Activated CD8-positive, alpha-beta memory T cell treated with anti-CD3 and anti-CD28 coated beads, Interleukin-2, amount 50 U/mL, for 48 hours (primary cell): ENCODE results near the gene TFAP2A.

Experiments used
- DNase-seq: peaks from one replicate; pipeline ENCODE4 v3.0.0-alpha.2; 2020

The TFAP2A gene

DNA sequence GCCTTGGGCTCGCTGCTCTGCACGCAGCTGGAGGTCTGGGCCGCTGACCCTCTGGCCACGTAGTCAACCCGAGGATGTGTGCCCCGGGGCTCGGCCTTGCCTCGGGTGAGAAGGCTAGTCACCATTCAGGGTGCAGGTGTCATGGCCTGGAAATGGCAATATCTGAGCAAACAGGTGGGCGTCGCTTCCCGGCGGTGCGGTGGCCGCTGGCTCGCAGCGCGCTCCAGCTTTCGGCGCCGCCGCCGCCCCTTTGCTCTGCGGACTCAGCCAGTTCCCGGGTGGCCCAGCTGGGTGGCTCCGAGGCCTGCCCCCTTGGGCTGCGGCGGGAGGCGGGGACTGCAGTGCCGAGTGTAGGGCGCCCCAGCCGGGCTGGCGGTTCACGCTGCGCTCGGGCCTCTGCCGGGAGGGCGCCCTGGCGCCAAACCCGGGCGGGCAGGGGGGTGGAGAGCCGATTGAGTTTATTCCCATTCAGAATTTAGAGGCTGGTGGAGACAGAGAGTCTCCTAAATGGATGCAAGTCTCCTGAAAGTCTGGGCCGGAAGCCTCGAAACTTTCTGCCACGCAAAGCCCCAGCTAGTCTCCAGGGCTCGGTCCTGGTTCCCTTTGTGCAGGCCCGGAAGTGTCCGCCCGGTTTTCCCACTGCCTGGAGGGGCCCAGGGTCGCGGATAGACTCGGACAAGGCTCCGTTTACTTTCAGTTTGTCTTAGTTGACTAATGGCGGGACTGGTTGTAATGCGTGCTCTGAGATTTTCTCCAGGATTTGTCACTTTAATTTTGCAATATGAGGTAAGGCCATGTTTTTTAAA, 11.3 kb upstream of the TFAP2A start:
- no peak for DNase-seq

DNA sequence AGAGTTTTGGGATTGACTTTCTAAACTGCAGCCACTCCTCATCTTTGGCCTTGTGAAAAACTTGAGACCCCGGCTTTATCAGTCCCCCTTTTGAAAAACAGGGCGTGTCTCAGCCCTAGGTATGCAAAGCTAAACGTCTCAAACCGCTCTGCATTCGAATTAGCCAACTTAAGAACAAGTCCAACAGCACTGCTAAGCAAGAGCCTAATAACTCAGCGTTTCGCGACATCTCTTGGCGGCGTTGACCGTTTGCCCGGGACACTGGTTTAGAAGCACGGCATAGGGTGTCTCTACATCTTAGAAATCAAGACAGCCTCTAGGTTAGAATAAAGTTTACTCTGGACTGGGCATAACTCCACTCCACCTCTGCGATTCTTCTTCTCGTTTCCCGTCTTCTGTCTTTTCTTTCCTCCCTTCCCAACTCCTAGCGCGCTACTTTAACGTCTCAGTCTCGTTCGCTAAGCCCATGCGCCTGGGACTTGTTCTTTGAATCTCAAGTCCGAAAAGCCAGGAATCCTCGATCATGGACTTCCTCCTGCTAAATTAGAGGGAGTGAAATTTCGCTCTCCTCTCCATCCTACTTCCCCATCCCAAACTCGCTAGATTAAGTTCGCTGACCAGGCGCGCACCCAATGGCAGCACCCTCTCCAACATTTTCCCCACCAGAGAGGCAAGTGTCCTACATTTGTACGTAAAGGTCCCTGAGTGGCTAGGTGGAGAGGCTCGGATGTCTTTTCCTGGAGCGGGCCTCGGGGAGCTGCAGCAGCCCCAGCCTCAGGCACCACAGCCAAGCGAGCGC, 10.5 kb upstream of the TFAP2A start:
- DNase-seq, result no peak

DNA sequence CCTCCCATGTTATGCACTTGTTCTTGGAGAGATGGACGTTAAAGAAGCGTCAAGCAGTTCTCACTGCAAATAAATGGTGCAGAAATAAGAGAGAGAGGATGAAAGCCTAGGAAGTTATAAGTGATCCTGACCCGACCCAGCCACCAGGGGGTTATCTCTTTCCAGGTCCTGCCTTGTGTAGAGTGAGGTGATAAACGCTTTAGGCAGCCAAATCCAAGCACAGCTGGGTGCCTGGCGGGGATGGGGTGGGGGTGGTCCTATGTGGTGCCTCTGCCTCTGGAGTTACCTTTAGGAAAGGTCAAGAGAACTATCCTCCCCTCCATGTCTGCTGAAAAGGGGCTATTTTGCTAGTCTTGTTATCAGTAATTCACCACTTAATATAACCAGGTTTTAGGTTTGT, 9.2 kb upstream of the TFAP2A start:
- no peak for DNase-seq

DNA sequence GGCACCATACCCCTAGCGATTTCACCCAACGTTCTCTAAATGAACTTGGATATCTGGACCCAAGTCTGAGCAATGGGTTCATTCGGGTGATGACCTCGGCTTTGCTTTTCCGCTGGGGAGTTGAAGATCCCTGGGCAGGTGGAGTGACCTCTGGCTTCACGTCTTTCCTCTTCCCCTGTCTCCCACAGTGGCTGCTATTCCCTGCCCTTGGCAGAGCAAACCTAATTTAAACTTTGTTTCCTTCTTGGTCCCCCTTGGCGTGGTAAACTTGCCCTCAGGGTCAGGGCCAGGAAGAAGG, 7.8 kb upstream of the TFAP2A start:
- no peak for DNase-seq

DNA sequence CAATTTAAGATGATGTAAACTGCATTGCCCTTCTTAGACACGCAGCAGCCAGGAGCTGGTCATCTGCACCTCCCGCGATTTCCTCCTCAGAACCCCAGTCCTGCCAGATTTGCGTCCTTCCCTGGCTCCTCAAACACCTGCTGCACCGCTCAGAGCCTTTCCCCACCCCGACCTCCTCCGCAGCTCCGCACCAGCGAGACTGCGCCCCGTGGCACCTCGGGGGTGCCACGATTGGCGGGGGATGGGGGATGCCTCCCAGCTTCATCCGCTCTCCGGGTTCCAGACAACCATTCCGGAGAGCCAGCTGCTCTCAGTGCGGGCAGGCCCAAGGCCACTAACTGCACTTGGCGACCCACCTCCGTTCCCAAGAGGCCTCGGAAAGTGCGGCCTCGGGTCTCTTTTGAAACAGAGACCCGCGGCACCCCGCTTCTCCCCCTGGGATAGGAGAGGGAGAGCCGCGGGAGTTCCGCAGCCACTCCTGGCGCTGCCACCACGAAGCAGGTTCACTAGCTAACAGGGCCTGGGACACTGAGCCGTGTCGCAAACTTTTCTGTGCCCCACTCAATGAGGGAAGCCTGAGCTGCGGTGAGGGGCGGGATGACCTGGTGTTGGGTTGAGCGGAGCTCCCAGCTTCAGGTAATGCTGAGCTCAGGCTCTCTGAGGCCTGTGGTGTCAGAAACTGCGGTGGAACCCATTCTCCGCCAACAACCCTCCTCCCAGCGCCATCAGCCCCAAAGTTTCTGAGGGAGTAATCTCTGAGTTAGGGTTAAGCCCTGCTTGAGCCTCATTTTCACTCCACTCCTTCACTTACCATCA, 7.3 kb upstream of the TFAP2A start:
- DNase-seq, result no peak

DNA sequence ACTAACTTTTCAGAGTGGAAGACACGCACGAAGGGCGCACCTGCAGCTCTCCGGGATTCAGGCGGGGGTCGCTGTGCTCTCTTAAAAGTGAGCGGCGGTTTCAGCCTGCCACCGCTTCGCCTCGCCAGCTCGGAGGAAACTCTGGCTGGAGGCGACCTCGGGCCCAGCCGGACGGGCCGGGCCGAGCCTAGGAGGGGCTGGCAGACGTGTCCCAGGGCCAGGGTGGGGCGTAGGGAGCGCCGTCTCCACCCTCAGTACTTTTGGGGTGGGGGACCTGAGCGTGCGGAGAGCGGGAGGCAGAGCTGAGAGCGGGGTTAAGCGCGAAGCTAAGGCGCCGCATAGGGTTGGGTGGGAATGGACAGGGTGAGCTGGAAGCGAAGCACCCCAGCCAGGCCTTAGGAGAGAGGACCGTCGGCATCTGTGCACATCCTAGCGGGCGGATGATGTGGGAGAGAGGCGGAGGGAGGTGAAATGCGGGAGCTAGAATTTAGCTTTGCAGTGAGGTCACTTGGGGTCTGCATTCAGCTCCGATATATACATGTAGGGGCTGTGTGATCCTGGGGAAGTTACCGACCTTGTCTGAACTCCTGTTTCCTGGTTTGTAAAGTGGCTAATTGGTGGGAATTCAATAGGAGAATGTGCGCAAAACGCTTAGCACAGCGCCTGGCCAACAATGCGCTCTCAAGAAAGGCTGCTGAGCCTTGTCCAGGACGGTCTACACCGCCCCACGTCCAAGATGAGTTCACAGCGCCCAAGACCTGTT, 6.5 kb upstream of the TFAP2A start:
- no peak for DNase-seq

DNA sequence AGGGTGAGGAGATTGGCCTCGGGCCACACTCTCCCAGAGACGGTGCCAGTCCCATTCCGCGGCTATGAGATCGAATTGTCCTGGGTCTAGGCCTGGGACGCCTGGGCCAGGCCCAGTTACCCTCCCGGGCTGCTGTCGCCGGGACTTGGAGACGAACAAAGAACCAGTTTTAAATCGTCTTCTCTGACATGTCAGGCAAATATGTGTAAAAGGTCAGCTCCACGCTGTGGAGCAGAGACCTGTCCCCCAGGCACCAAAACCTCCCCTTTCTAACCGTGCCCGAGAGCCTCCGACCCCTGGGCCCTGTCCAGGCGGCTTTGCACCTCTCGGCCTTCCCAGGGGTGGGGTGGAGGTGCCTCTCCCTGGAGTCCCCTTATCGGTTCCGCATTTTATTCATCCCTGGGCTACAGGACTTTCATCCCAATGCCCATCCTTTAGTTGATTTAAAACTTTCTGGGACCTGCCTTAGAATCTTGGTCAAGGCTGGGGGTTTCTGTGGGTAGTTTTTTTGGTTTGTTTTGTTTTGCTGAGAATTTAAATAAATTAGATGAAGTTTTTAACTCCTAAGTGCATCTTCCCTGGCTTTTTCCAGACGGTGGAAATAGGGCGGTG, 5.8 kb upstream of the TFAP2A start:
- no peak for DNase-seq

DNA sequence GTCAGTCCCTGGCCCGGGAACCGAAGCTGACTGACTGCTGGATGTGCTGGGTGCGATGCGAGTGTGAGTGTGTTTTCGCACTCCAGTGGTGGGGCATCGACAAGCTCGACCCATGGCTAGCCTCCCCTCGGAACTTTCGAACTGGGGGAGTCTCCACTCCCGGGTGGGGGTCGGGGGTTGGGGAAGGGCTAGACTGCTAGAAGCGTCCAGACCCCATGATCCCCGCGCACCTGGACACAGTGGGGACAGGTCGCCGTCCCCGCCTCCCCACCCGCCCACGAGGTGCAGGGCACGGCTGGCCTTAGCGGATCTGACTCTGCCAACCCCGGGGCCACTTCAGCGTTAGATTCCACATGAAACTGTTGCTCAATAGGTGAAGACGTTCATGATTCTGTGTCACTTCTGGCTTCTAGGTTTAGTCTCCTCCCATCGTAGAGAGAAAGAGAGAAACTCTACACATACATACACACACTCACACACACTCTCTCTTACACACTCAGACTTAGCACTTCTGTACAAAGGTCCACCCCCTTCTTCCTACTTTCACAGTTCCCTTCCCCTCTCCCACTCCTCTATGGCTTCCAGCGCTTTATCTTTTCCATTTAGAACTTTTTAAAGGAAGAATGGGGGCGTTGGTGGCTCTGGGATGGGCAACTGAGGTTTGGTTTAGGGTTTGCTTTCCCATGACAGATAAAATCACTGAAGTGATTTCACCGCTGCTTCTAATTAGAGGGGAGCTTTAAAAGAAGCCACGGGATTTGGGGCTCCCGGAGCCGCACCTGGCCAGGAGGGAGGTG, 5.1 kb upstream of the TFAP2A start:
- DNase-seq, result no peak

DNA sequence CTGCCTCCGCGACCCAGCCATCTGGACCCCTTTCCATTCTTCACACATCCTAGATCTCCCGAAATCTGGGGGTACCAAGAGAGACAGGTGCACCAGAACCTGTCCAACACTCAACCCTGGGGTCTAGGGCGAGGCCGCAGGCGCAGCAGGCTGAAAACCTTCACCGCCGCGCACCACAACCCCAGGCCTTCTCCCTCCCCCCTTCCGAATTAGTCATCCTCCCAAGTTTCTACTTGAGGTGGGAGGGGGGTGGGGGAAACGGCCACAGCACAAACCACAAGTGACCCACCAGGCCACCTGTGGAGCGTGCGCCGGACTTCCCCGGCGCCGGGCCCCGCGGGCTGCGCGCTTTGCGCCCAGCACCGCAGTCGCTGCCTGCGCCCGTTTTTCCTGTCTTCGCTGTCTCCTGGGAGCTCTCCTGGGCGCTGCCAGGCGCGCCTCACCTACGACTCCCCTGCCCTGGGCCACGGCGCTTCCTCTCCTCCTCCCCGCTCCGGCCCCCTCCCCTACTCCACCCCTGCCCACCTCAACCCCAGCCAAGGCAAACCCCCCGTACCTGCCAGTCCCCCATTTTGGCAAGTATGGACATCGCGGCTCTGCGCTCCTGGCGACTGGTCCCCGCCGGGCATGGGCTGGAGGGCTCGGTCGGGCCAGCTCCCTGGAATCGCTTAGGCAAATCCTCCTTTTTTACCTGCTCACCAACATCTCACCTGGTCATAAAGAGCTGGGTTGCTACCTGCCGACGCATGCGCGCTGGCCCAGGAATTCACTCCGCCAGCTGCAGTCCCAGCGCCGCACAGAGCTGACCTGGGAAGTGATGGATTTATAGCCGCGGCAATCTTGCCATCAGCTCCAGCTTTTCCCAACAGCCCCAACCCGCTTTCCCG, 4.2 kb upstream of the TFAP2A start:
- no peak for DNase-seq

DNA sequence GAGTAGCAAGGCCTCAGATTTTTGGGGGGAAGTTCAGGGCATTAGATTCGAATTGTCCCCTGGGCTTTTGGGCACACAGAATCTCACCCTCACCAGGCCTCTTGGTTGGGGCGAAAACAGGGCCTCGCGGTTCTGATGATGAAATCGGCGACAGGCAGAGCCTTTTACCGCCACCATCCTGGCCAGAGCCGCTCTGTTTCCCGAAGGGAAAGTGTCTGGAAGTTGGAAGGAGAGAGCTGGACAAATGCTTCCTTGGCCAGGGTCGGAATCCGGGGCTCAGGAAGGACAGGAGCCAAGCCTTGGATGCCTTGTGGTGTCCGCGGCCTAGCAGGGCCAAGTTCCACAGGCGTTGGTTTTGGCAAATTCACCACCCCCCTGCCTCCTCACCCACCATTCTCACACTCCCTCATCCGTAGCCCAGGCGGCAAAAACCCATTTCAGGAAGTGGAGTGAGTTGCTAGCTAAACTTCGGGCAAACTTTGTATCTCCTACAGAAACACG, 3.5 kb upstream of the TFAP2A start:
- no peak for DNase-seq

DNA sequence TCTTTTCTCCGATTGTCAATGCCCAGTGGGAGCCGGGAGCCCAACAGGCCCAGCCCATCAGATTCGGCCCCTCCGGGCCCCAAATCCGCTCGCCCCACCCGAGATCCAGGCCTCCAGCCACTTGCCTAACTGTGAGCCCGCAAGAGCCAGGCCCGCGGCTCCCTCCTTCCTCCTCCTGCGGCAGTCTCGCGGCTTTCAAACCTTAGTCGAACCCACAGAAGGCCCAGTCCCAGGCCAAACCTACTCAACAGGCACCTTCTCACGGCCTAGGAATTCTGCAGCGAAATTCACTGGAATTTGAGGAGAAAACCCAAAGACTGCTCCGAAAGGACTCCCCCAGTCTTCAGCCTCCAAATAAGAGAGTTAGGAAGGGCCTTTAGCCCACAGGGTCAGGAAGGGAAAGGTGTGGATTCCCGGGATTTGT, 2.8 kb upstream of the TFAP2A start:
- DNase-seq, result no peak

DNA sequence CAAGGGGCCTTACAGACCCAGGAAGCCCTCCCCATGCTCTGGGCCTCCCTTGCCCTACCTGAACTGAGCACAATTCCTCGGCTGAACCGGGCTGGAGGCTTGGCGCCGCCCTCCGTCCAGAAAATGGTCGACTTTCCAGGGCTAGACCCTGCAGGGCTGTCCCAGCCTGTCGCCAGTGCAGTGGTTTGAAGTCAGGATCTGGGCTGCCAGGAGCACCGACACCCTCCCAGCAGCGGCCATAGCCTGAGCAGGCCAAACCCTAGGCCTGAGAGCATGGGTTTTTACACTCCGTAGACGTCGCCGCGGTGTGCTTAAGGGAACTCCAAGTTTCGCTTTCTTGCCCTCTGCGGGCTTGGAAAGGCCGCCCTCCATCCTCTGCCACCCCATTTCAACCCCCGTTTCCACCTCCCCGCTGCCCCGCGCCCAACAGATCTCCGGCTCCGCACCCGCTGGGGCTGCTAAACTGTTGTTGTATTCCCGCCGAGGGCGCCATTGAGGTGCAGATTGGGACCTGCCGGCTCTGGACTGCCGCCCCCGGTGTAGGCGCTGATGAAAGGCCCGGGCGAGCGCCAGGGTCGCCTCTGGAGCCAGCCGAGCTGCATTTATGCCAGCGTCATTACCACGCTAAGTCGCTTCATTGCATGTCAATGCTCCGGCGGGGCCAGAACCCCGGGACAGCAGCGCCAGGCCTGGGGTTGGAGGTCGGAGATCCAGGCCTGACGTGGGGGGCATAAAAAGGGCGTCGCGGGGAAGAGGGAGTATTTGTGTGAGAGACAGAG, 2.2 kb upstream of the TFAP2A start:
- DNase-seq, result no peak

DNA sequence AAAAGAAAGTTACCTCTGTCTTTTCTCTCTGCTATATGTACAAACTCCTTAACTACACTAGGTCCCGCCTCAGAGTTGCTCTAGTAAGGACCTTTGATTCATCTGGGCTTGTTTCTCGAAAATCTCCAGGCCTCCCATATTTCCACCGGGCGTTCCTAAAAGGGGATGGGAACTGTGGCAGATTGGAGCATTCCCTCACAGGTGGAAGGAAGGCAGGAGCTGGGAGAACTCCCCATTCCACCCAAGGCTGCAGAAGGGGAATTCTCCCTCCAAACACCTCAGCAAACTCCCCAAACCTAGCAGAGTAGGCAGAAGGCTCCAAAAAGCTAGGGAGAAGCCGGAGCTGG, 1.6 kb upstream of the TFAP2A start:
- DNase-seq, result no peak

DNA sequence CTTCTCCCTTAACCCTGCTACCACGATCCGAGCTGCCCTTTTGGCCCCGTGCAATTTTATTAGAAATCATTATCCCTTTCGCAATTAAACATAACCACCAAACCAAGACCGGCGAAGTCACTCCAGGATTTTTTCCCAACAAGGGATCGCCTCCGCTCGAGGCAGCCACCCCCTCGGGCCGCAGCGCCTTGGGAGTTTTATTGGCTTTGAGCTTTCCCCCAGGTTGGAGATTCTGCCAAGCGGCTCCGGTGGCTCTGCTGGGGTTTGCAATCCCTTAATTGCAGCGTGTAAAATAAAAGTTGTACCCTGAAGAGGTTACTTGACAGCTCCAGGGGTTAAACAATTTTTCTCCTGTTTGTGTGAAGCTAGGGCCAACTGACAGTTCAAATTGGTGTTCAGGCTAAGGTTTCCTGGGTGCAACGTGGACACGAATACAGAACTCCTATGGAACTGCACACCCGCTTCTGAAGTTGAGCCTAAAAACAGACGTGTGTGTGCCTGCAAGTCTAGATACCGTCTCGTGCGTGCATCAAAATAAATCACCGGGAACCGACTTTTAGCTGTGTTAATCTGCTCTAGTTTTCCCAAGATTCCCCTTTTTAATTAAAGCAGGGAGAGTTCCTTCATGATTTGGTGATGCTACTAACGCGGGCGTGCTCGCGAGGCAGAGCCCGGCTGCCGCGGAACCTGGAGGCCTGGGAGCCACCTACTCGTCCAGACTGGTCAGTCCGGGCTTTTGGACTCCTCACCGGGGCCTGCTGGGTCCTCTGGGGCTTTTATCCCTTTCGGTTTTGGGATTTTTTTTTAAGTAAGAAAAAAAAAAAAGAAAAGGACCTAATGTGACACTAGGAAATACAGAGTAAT, 975 bp upstream of the TFAP2A start:
- DNase-seq, result no peak

DNA sequence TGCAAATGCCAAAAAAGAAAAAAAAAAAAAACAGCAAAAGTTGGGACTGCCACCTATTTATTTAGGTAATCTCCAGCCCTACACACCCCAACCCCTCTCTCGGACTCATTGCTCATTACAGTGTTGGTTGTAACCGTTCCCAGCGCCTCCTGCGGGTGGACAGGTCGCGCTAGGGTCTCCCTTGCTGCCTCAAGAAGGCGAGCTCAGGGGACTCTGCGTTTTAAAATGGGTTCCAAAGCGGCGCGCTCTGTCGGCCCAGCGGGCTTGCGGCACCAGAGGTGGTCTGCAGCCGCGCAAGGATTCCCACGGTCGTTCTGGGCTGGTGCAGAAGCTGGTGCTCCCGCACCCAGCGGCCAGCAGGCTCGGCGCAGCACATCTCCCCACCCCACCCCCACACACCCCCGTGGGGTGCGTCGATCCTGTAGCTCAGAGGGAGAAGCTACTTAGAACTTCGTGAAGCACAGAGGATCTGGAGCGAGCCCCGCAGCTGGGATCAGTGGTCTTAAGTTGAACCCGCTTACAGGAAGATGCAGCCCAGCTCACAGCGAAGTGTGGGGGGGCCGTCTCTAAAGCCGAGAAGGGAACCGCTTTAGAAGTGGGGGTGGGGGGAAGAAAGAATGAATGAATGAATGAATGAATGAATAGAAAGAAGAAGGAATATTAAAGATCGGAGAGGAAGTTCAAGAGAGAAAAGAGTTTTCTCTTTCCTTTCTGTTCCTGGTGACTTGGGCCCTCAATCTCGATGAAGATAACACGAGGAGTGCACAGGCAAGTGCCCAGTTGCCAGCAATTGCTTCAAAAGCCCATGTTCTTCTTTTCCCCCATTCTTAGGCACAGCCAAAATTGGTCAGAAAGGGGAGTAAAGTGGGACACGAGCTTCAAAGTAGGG, 780 bp downstream of the TFAP2A start:
- no peak for DNase-seq

DNA sequence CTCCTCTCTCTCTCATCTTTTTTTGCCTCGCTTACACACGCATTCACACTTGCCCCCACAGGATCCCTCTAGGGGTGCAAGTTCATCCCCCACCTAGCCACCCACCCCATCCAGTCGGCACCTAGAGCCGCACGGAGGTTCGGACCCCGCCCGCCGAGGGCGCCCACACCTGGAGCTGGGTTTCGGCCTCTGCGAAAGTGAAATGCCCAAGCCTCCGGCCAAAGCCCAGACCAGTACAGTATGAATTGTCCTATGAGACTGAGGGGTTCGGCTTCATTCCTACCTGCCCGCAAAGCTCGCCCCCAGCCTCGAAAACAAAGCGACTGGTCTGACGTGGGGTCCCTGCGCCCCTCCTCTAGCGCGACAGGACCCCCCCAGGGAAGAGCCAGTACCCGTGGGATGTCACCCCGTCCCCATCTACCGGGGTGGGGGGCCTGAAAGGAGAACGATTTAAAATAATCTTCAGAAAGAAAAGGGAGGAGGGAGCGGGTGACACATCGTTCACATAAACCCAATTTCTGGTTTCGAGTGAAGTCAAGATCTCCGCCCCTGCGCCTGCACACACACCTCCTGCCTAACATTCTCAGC, 1.5 kb downstream of the TFAP2A start:
- no peak for DNase-seq
